Right lobe of liver (tissue), 6 donors: Measurements from ENCODE around the gene ZBTB9. TPM values are rescaled to one million over a fixed set of nuclear protein-coding genes. Genes with fewer than 3 reads are reported as not detected.

Experiments
- ATAC-seq, 4 donors: fragments of 200-7000 bp; cut with Tn5 transposase; one replicate each; pipeline ENCODE4 v1.9.1; 2020; ENCODE audit warnings: mild to moderate bottlenecking in 4 of 4, moderate library complexity in 4 of 4
- DNase-seq, 3 donors: peaks; one replicate each; pipeline ENCODE4 v3.0.0-alpha.2; 2020
- H3K27ac ChIP-seq, 3 donors: fragments of 200-600 bp; one replicate each; pipeline ENCODE4 v1.8.0; 2022
- H3K27me3 ChIP-seq, 2 donors: fragments of 200-600 bp; one replicate each; pipeline ENCODE4 v1.8.0; 2022
- H3K36me3 ChIP-seq, 4 donors: fragments of 200-600 bp; sonication (generic) in 1 of 4; one replicate each; pipeline versions ENCODE4 v1.5.1 to v1.8.0; 2017 to 2022; ENCODE audit warnings: control low read depth in 1 of 4
- H3K4me1 ChIP-seq, 4 donors: fragments of 200-600 bp; sonication (generic) in 1 of 4; one replicate each; pipeline versions ENCODE4 v1.5.1 to v1.8.0; 2017 to 2022; ENCODE audit warnings: control low read depth in 1 of 4
- H3K4me3 ChIP-seq, 3 donors: fragments of 200-600 bp; one replicate each; pipeline ENCODE4 v1.8.0; 2022
- H3K9me3 ChIP-seq, 4 donors: fragments of 200-600 bp; sonication (generic) in 1 of 4; one replicate each; pipeline versions ENCODE4 v1.5.1 to v1.8.0; 2017 to 2022; ENCODE audit warnings: control low read depth in 1 of 4
- CTCF ChIP-seq, 4 donors: fragments of 200-600 bp in 3 of 4; fragments of 450-650 bp in 1 of 4; IDR thresholded peaks; one replicate each; pipeline versions ENCODE4 v1.5.1 to v1.8.0; 2016 to 2022; ENCODE audit warnings: antibody characterized with exemption in 4 of 4, mild to moderate bottlenecking in 2 of 4
- POLR2A ChIP-seq: fragments of 450-650 bp; IDR thresholded peaks from one replicate; pipeline ENCODE4 v1.6.1; 2017; ENCODE audit warnings: antibody characterized with exemption, mild to moderate bottlenecking
- WGBS: methylation state at CpG from one replicate; pipeline ENCODE4 v1.1.6; 2018; ENCODE audit warnings: low coverage, low lambda C conversion rate; ENCODE audit not compliant: insufficient coverage; ENCODE audit errors: missing lambda C conversion rate; 5-methylcytosine and 5-hydroxymethylcytosine counted together
- intact Hi-C, 2 donors: fragments of 100-400 bp; cut with DNase I; formaldehyde crosslinking; loops; one replicate each; pipeline versions ENCODE4 v1.11.2 to v1.14.1; 2022
- total RNA-seq, 6 experiments: library from RNA; depleted of rRNA in 2 of 6; stranded (reverse); fragments of >200 nt in 2 of 6; fragmentation: NEBNext Ultra II Directional in 3 of 6; extraction: Animal tissue kit (Norgen Biotek cat#: 25700) in 3 of 6; gene quantifications; one replicate each; pipeline versions ENCODE4 v1.1.0 to v1.2.4, GENCODE V29; 2016 to 2023
- donor health status: DM: no; HTN: yes; CAD: no.
- donor health status: DM: no; HTN: no; CAD: no.
- donor health status: DM: no; HTN: no; CAD: no.
- donor health status: DM: no; HTN: yes; CAD: no.
- donor health status: DM: no; HTN: yes; CAD: no.

Gene ZBTB9
- total RNA-seq, 6 experiments from 2014 or later = 2.5 to 3.8 (median 2.9) TPM

GRCh38 chr6:33442283-33442682, 12.1 kb upstream of the ZBTB9 start:
- WGBS = 94% methylated on average over 5 of the region's 8 CpGs
- DNase-seq = no peak
- H3K27ac ChIP-seq = no peak overlapping the region
- no peak for ATAC-seq
- intact Hi-C loops = no loop called here
- TF ChIP-seq POLR2A = no peak
- TF ChIP-seq CTCF (IDR thresholded peaks at IDR 0.05) = no peak
- H3K9me3 ChIP-seq = no peaks in the 10 kb centered on the region
- no peaks in the 10 kb centered on the region for H3K4me1 ChIP-seq
- H3K27me3 ChIP-seq = no peaks in the 10 kb centered on the region
- no peaks in the 10 kb centered on the region for H3K36me3 ChIP-seq
- no peak overlapping the region for H3K4me3 ChIP-seq

GRCh38 chr6:33443025-33443424, 11.4 kb upstream of the ZBTB9 start:
- ATAC-seq = no peak
- H3K4me1 ChIP-seq = no peaks in the 10 kb centered on the region
- no peaks in the 10 kb centered on the region for H3K27me3 ChIP-seq
- TF ChIP-seq CTCF (IDR thresholded peaks at IDR 0.05) = no peak
- no peak for TF ChIP-seq POLR2A
- H3K27ac ChIP-seq = no peak overlapping the region
- no CpG with 5 or more reads among the region's 17 CpGs for WGBS
- intact Hi-C loops = no loop called here
- H3K4me3 ChIP-seq = no peak overlapping the region
- no peaks in the 10 kb centered on the region for H3K36me3 ChIP-seq
- H3K9me3 ChIP-seq = no peaks in the 10 kb centered on the region
- no peak for DNase-seq

GRCh38 chr6:33443619-33444504, 10.5 kb upstream of the ZBTB9 start:
- Histone ChIP-seq H3K4me3 (no peak overlapping the region), H3K36me3 (no peaks in the 10 kb centered on the region), H3K27ac (no peak overlapping the region), H3K4me1 (no peaks in the 10 kb centered on the region), H3K9me3 (no peaks in the 10 kb centered on the region), H3K27me3 (no peaks in the 10 kb centered on the region)
- 98% methylated on average over 10 of the region's 18 CpGs for WGBS
- intact Hi-C loops = no loop called here
- TF ChIP-seq CTCF (IDR thresholded peaks at IDR 0.05) = no peak
- no peak for TF ChIP-seq POLR2A
- DNase-seq (no peak), ATAC-seq (no peak)

- ATAC-seq (peak in 1 of 4 donors; percentile 11), DNase-seq (no peak)
- no peaks in the 10 kb centered on the region for H3K27me3 ChIP-seq
- H3K4me3 ChIP-seq = no peak overlapping the region
- WGBS = 60% methylated on average over 3 of the region's 3 CpGs
- no peaks in the 10 kb centered on the region for H3K9me3 ChIP-seq
- H3K4me1 ChIP-seq = no peaks in the 10 kb centered on the region
- TF ChIP-seq POLR2A = no peak
- no peak for TF ChIP-seq CTCF (IDR thresholded peaks at IDR 0.05)
- no peak overlapping the region for H3K27ac ChIP-seq
- H3K36me3 ChIP-seq = no peaks in the 10 kb centered on the region
- intact Hi-C loops = no loop called here
Observed at GRCh38 chr6:33445119-33445603, 9.2 kb upstream of the ZBTB9 start.
